Globus pallidus (tissue), 1 donor: ENCODE results near the gene CCDC73.
"Not testable (repeated sequence)": the region's sequence is repeated elsewhere in the genome, so short reads cannot be mapped to it uniquely, and the experiment has no call there.

Source experiments
- DNase-seq: peaks from one replicate; pipeline ENCODE4 v3.0.0-alpha.2; 2015; ENCODE audit warnings: low spot score

CCDC73 gene

DNA sequence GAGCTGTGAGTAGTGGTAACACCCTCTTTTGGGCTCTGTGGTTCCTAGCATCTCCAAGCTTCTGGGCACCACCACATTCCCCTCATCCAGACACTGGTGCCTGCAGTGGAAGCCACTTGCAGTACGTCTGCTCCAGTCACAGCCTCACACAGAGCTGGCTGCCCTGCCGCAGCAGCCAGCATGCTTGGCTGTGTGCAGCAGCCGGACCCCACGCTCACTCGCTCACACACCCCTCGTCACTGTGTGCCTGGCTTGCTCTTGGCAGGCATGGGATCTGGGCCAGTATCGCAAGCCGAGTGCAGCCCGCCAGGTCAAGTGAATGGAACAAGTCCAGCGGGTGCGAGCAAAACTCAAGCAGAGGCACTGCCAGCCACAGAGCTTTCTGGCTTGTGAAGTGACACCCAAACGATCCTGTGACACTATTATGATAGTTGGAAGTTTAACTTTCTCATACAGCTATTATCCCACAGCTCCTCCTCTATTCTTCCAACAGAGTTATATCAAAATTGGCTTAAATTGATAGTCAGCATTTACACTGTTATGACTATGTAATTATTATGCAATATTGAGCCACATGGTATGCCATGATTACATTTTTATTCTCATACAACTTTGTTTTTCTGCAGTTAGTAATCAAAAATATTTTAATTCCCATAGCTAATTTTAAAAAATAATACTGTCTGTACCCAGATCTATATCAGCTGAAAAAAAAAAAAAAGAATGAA, 89.0 kb downstream of the CCDC73 start:
- DNase-seq: no peak

DNA sequence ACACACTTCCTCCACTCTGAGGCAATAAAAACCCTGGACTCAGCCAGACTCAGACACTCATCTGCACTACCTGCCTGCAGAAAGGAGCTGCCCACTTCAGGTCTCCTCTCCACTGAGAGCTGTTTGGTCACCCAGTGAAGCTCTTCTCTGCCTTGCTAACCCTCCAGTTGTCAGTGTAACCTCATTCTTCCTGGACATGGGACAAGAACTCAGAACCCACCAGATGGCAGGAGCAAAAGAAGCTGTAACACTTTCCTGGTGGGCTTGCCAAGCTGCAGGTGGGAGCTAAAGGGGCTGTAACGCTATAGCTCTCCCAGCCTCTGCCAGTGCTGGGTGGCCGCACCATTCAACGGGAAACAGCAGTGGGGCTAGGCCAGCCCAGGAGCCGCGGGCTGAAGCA, 89.7 kb downstream of the CCDC73 start:
- DNase-seq: no peak

DNA sequence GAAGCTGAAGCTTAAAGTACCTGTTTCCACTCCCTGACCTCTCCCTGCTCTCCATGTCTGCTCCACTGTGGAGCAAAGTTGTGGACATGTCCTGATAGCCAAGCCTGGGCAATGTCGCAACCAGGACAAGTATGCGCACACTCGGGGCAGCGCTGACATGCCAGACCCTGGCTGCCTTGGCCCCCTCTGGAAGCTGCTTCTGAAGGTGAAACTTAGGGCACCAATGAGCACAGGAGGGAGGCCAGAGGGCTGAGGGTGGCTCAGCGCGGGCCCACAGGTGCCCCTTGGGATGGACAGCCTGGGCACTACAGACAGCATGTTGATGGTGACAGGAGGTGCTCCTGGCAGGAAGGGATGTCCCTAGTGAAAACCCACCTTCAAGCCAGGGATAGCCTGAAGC, 90.2 kb downstream of the CCDC73 start:
- no peak for DNase-seq

DNA sequence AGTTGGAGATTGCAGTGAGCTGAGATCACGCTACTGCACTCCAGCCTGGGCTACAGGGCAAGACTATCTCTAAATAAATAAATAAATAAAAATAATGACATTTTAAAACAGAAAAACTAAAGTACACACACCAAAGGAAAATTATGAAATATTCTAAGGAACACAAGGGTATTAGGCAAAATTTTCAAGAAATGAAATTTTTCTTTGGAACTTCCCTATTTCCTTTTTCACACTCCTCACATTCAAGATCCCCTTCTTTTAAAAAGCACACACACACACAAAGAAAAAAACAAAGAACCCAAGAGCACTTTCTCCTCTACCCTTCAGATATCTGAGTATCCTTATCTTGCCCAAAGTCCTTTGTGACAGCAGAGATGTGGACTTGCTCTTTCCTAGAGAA, 92.8 kb downstream of the CCDC73 start:
- no peak for DNase-seq

GRCh38 chr11:32698579-32698978, 95.9 kb downstream of the CCDC73 start:
- DNase-seq: no peak

GRCh38 chr11:32671051-32671450, 123.4 kb downstream of the CCDC73 start:
- DNase-seq: no peak

GRCh38 chr11:32659672-32660071, 134.8 kb downstream of the CCDC73 start:
- no peak for DNase-seq

- DNase-seq: no peak
Measured at GRCh38 chr11:32658639-32659406, 135.6 kb downstream of the CCDC73 start.

GRCh38 chr11:32643526-32643925, 150.9 kb downstream of the CCDC73 start:
- DNase-seq: no peak

- DNase-seq: no peak
Measured at GRCh38 chr11:32641361-32641760, 153.1 kb downstream of the CCDC73 start.

DNA sequence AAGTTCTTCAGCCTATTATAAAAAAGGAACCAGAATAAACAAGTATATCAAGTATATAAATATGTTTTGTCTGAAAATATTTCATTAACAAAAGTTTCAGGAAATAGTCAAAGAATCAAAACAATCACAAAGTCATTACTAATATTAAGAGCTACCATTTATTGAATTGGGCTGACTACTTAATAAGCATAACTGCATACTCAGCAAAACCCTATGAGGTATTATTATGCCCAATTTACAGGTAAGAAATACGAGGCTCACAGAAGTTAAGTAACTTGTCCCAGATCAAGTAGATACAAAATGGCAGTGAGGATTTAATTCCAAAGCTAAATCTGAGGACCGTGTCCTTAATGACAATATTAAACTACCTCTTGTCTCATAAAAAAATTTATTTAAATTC, 158.6 kb downstream of the CCDC73 start:
- no peak for DNase-seq

GRCh38 chr11:32630844-32631243, 163.6 kb downstream of the CCDC73 start:
- no peak for DNase-seq

- DNase-seq: no peak
Measured at GRCh38 chr11:32616903-32617302, 177.6 kb downstream of the CCDC73 start.

DNA sequence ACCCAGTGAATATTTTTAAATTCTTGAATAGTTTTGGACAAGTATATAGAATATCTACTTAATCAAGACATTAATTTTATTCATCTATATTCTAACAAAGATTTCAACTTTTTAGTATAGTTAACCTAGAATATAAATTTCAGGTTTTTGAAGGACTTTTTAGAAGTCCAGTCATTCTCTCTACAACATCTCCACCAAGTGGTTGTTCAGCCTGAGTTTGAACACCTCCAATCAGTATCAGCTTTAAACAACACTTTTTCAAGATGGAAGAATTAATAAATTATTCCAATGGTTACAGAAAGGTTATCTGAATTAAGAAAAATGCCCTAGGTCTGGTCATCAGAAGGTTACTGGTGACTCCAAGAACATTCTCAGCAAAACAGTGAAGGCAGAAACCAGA, 179.0 kb downstream of the CCDC73 start:
- DNase-seq: no peak

DNA sequence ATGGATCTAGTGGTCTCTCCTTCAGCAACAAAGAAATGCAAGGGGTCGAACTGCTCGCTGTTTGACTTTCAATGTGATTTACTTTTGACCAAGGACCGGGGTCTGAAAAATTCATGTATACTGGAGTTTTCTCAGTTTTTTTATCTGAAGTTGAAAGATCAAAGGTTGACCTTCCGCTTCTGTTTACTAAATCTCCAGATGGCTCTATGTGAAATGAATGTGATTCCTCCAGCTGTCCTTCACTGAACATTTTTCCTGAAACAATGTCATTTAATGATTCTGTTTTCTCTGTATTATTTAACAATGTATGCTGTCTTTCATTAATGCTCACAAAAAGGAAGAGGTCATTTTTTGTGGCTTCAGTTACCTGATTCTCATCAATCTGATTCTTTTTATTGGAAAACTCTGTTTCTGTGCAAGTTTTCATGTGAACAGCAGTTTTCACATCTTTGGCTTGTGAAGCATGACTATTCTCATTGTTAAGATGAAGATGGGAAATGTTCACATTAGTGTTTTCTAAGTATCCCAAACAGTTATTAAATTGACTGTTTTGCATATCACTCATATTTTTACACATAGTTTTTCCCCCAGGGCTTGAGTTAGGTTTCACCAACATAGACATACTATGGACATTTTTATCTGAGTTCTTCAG, 180.8 kb downstream of the CCDC73 start:
- DNase-seq: no peak

DNA sequence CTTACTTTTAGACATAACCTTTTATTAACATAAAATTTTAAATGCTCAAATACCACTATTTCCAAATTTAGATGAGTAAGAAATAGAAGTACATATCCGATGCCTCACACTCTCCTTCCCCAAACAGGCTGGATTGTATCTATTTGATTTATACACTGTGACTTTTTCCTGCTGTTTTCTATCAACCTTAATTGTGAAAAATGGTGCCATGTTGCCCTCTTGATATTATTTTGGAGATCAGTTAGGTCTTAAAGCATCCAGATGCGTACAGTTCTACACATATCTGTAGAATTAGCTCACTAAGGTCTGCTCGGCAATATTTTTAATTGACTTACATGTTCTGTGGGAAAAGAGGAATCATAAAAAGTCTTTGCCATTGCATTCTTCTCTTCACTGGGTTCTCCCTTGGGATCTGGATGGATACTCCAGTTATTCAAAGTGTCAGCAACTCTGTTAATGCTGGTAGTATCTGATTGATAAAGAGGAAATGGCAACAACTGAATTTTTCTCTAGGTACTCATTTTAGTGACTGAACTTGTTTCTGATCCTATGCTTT, 183.6 kb downstream of the CCDC73 start:
- DNase-seq: no peak

DNA sequence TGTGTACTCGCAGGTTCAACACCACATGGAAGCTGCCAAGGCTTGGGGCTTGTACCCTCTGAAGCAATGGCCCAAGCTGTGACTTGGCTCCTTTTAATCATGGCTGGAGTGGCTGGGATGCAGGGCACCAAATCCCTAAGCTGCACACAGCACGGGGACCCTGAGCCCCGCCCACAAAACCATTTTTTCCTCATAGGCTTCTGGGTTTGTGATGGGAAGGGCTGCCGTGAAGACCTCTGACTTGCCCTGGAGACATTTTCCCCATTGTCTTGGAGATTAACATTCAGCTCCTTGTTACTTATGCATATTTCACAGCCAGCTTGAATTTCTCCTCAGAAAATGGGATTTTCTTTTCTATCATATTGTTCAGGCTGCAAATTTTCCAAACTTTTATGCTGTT, 185.6 kb downstream of the CCDC73 start:
- DNase-seq: not testable (repeated sequence)

DNA sequence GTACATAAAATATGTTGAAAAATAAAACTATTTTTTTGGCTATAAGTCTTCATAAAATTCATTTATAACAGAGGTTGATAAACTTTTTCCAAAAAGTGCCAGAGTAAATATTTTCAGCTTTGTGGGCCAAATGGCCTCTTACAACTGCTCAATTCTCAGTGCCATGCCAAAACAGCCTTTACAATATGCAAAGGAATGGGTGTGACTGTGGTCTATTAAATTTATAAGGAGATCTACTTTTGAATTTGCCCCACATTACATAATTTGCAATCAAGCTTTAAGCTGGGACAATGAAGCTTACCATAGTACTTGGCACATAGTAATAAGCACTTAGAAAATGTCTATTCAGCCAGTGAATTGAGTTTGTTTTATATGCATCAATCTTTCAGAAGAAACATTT, 188.2 kb downstream of the CCDC73 start:
- no peak for DNase-seq

DNA sequence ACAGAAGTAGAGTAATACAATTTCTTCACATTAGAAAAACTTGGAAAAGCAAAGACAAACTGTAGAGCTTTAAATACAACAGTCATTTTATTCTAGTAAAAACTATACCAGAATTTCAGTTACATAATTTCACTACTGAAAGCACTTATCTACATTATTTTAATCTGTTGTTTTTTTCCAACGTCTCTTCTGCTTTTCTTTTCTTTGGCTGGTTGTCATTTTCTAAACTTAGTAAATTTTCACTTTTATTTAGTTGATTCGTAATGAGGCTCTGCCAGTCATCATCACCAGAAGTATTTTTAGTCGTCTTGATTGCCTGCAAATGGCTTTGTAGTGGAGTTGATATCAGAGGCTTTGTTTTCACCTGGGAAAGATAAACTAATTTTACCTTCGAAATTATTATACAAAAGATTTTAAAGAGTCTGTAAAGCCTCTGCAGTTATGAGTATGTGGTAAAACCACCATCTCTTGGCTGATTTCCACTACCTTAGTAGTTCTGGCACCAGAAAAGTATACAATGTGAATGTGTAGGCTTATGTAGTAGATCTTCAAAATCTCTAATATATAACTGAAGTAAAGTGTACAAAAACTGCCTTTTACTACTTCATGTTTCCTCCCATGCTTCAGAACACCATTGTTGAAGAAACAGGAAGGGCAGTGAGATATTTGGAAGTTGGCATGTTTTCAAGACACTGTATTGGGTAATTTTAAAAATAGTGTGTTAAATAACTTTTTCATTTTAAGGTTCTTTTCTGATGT, 191.6 kb downstream of the CCDC73 start:
- no peak for DNase-seq

- DNase-seq: no peak
Measured at GRCh38 chr11:32597921-32598320, 196.5 kb downstream of the CCDC73 start.

DNA sequence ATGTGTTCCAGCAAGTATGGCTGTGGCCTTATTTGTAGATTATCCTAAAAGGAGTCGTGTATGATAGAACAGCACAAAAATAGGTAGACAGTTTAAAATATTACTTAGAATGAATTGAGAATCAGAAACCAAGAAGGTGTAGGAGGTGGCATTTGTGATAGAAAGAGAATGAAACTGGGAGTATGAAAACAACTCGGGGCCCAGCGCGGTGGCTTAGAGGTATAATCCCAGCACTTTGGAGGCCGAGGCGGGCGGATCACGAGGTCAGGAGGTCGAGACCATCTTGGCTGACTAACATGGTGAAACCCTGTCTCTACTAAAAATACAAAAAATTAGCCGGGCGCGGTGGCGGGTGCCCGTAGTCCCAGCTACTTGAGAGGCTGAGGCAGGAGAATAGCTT, 198.3 kb downstream of the CCDC73 start:
- DNase-seq: not testable (repeated sequence)

DNA sequence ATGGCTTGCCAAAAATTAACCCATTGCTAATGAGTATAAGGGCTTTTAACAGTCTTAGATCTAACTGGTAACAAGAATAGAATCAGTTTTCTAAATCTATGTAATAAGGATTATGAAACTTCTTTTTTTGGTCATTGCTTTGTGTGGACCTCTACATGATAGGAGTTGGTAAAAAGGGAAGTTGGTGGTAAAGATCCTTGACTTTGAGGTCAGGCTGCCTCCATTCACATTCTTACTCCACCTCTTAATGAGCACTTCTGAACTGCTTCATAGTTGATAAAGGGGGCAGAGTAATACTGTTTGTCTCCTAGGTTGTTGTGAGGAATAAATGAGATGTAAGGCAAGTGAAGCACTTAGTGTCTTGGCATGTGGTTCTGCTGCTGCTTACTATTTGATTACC, 200.2 kb downstream of the CCDC73 start:
- no peak for DNase-seq
